IMR-90 (cell line): Measurements from ENCODE around the gene CACNB2. TPM values are rescaled to one million over a fixed set of nuclear protein-coding genes. Genes with fewer than 3 reads are reported as not detected.

Experiments
- ATAC-seq: fragments of 200-7000 bp; cut with Tn5 transposase; 2 replicates; pipeline ENCODE4 v1.9.1; 2020; ENCODE audit warnings: low read depth, mild to moderate bottlenecking, moderate library complexity
- BruUV-seq: library from RNA; stranded (reverse); fragments of 400-500 nt; replicated peaks from 2 replicates; lab custom pipeline; 2021; lab: Mats Ljungman, UMichigan
- CTCF ChIA-PET: fragments of 300-600 bp; formaldehyde crosslinking; extraction: SDS; loops from one replicate; lab custom pipeline; 2021; ENCODE audit warnings: antibody characterized with exemption; lab: Yijun Ruan, JAX
- POLR2A ChIA-PET: fragments of 300-600 bp; sonication (Branson Sonifier 250); formaldehyde crosslinking; loops from one replicate; lab custom pipeline; 2022; ENCODE audit warnings: antibody characterized with exemption; ENCODE audit not compliant: unreplicated experiment; lab: Charles Lee
- DNase-seq: peaks from one replicate; pipeline ENCODE4 v3.0.0; 2013
- H2AFZ ChIP-seq: replicated peaks from 2 replicates; pipeline ENCODE3; 2013; ENCODE audit warnings: low read length, mild to moderate bottlenecking; ENCODE audit not compliant: poor library complexity
- H2AK5ac ChIP-seq: 2 replicates; pipeline ENCODE4 v1.6.1; 2013; ENCODE audit warnings: low read depth, low read length, inconsistent platforms
- H2AK9ac ChIP-seq: replicated peaks from 2 replicates; pipeline ENCODE3; 2013; ENCODE audit warnings: mild to moderate bottlenecking, low read depth, low read length, moderate library complexity; ENCODE audit not compliant: poor library complexity
- H2BK120ac ChIP-seq: 2 replicates; pipeline ENCODE4 v1.6.1; 2013; ENCODE audit warnings: low read depth, low read length, inconsistent platforms
- H2BK15ac ChIP-seq: 3 replicates; pipeline ENCODE4 v1.6.1; 2013; ENCODE audit warnings: low read depth, low read length, inconsistent platforms
- H2BK20ac ChIP-seq: 2 replicates; pipeline ENCODE4 v1.6.1; 2013; ENCODE audit warnings: low read depth, mild to moderate bottlenecking, inconsistent platforms, low read length, moderate library complexity
- H2BK5ac ChIP-seq: 2 replicates; pipeline ENCODE4 v1.6.1; 2013; ENCODE audit warnings: mild to moderate bottlenecking, low read depth, low read length, inconsistent platforms; ENCODE audit not compliant: poor library complexity, severe bottlenecking
- H3K14ac ChIP-seq: replicated peaks from 2 replicates; pipeline ENCODE4 v1.6.1; 2013; ENCODE audit warnings: low read depth, low read length, inconsistent platforms
- H3K18ac ChIP-seq: 2 replicates; pipeline ENCODE4 v1.6.1; 2013; ENCODE audit warnings: low read depth, low read length, control low read depth
- H3K23ac ChIP-seq: 2 replicates; pipeline ENCODE4 v1.6.1; 2013; ENCODE audit warnings: low read depth, low read length, inconsistent platforms
- H3K27ac ChIP-seq: 2 replicates; pipeline ENCODE4 v1.5.1; 2013; ENCODE audit warnings: mild to moderate bottlenecking, control low read depth, low read length; ENCODE audit not compliant: insufficient read depth
- H3K27me3 ChIP-seq: 2 replicates; pipeline ENCODE4 v1.6.1; 2013; ENCODE audit warnings: low read length; ENCODE audit not compliant: control insufficient read depth, insufficient read depth
- H3K36me3 ChIP-seq: 2 replicates; pipeline ENCODE4 v1.6.1; 2013; ENCODE audit warnings: low read length, mixed read lengths; ENCODE audit not compliant: control insufficient read depth, insufficient read depth
- H3K4ac ChIP-seq: 2 replicates; pipeline ENCODE4 v1.6.1; 2013; ENCODE audit warnings: low read depth, low read length, inconsistent platforms
- H3K4me1 ChIP-seq: 2 replicates; pipeline ENCODE4 v1.6.1; 2013; ENCODE audit warnings: low read length, mixed read lengths; ENCODE audit not compliant: control insufficient read depth, insufficient read depth
- H3K4me2 ChIP-seq: 2 replicates; pipeline ENCODE4 v1.6.1; 2013; ENCODE audit warnings: low read depth, mild to moderate bottlenecking, control low read depth, low read length, moderate library complexity
- H3K4me3 ChIP-seq: 2 replicates; pipeline ENCODE4 v1.5.1; 2013; ENCODE audit warnings: low read depth, mild to moderate bottlenecking, control low read depth, low read length, moderate library complexity; ENCODE audit not compliant: insufficient read depth
- H3K56ac ChIP-seq: 2 replicates; pipeline ENCODE4 v1.6.1; 2013; ENCODE audit warnings: low read length, inconsistent platforms; ENCODE audit not compliant: insufficient read depth; ENCODE audit errors: extremely low read depth
- H3K79me1 ChIP-seq, 2 experiments: 2 replicates each; pipeline ENCODE4 v1.6.1; 2013; ENCODE audit warnings: low read length in 2 of 2, inconsistent platforms in 1 of 2, low read depth in 1 of 2
- H3K9ac ChIP-seq: 2 replicates; pipeline ENCODE4 v1.6.1; 2013; ENCODE audit warnings: low read depth, low read length, control low read depth
- H3K9me1 ChIP-seq: 2 replicates; pipeline ENCODE4 v1.6.1; 2013; ENCODE audit warnings: low read length, inconsistent platforms; ENCODE audit not compliant: insufficient read depth
- H3K9me3 ChIP-seq: 2 replicates; pipeline ENCODE4 v1.6.1; 2013; ENCODE audit warnings: low read length; ENCODE audit not compliant: control insufficient read depth, insufficient read depth
- H4K20me1 ChIP-seq: 2 replicates; pipeline ENCODE4 v1.6.1; 2013; ENCODE audit warnings: low read length, inconsistent platforms; ENCODE audit not compliant: insufficient read depth
- H4K5ac ChIP-seq: 2 replicates; pipeline ENCODE4 v1.6.1; 2013; ENCODE audit warnings: mild to moderate bottlenecking, low read depth, low read length, control low read depth
- H4K8ac ChIP-seq, 2 experiments: 2 replicates each; pipeline ENCODE4 v1.6.1; 2013; ENCODE audit warnings: low read depth in 2 of 2, low read length in 2 of 2, control low read depth in 1 of 2, inconsistent platforms in 1 of 2
- H4K91ac ChIP-seq: 2 replicates; pipeline ENCODE4 v1.6.1; 2013; ENCODE audit warnings: low read depth, low read length, inconsistent platforms; ENCODE audit not compliant: insufficient read depth
- CEBPB ChIP-seq: IDR thresholded peaks from 2 replicates; pipeline ENCODE4 v1.6.1; 2012; ENCODE audit warnings: low read depth, low read length, improper control_type of control experiment
- FOS ChIP-seq: fragments of 150-350 bp; IDR thresholded peaks from 2 replicates; pipeline ENCODE4 v1.6.1; 2016; ENCODE audit warnings: low read depth, low read length
- MAFK ChIP-seq: IDR thresholded peaks from 2 replicates; pipeline ENCODE4 v1.6.1; 2012; ENCODE audit warnings: low read depth, low read length, improper control_type of control experiment
- POLR2A ChIP-seq: IDR thresholded peaks from 2 replicates; pipeline ENCODE4 v1.6.1; 2012; ENCODE audit warnings: mild to moderate bottlenecking, low read depth, low read length
- WGBS, 2 experiments: methylation state at CpG; one replicate each; pipeline versions ENCODE4 v1.1.5 to v1.1.7; 2013; ENCODE audit warnings: missing lambda C conversion rate in 2 of 2; ENCODE audit not compliant: insufficient read length in 1 of 2; ENCODE audit errors: extremely low coverage in 2 of 2; 5-methylcytosine and 5-hydroxymethylcytosine counted together
- dilution Hi-C: fragments of 300-500 bp; cut with HindIII; formaldehyde crosslinking; loops from one replicate; pipeline ENCODE4 v1.14.3; 2018; ENCODE audit warnings: low sequenced_read_pairs; ENCODE audit not compliant: unreplicated experiment
- in situ Hi-C: fragments of 300-500 bp; cut with MboI; formaldehyde crosslinking; loops from 3 replicates; pipeline ENCODE4 v1.14.3; 2019; ENCODE audit warnings: low sequenced_read_pairs, inconsistent platforms, mixed read lengths
- intact Hi-C: fragments of 100-400 bp; cut with micrococcal nuclease; formaldehyde crosslinking; loops from 2 replicates; pipeline ENCODE4 v1.10.0; 2022
- polyA plus RNA-seq, 3 experiments: library from polyadenylated mRNA; depleted of rRNA; stranded (reverse); fragments of >200 nt; gene quantifications; 2 replicates each; pipeline ENCODE4 v1.2.3, GENCODE V29; 2012; ENCODE audit warnings: low replicate concordance in 1 of 3
- total RNA-seq: library from RNA; depleted of rRNA; stranded (reverse); fragments of >200 nt; gene quantifications from 2 replicates; pipeline ENCODE4 v1.2.3, GENCODE V29; 2012
- TF ChIP-seq, protein P1 (sequence below): fragments of 150-350 bp; IDR thresholded peaks from 2 replicates; pipeline ENCODE4 v1.6.1; 2017; ENCODE audit warnings: mild to moderate bottlenecking, antibody characterized with exemption, low read length, low read depth

CACNB2 gene
- total and polyA plus RNA-seq, 2 of the 4 experiments (the other 2 are of a cell fraction): 0.36 TPM

DNA sequence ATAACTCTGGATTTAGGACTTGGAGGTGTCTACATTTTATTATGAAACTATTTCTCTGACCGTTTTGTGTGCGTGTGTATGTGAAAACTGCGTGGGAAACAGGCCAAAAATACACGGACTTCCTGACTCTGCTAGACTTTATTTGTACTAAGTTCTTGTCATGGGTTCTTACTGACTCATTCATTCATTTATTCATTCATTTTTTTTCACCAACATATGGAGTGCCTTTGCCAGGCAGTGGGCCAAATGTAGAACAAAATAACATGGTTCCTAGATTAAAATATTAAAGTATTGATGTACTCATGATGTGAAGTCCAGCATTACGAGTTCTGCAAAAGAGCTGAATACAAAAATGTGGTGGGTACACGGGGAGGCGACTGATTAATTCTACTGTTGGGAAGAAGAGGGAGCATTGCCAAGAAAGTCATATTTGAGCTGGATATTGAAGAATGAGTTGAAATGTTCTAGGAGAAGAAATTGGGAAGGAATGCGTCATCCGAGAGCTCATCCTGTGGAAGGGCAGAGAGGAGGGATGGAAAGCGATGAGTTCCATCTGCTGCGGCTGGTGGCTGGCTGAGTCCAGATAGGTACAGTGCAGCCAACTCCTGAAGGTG lies 24.6 kb downstream of the CACNB2 start:
- Histone ChIP-seq H3K4me2 (peak overlapping the region; percentile 86), H4K91ac (peak overlapping the region; percentile 63; the same call in 1 of the 2 replicates), H3K4me1 (peaks cover 11% of the 10 kb centered on the region), H3K23ac (no peak overlapping the region), H3K9me3 (no peaks in the 10 kb centered on the region), H2AK5ac (peak overlapping the region; percentile 46; the same call in 1 of the 2 replicates), H3K36me3 (no peaks in the 10 kb centered on the region; the same call in 1 of the 2 replicates), H3K14ac (no peak overlapping the region), H3K4ac (peak overlapping the region; percentile 38), H3K27ac (no peak overlapping the region), H3K18ac (peak overlapping the region; percentile 69), H4K8ac (peak overlapping the region in 1 of 2 experiments; percentile 3; a peak in 1 of 4 replicates), H2BK5ac (peak overlapping the region; percentile 71), H3K9me1 (peaks cover 8% of the 10 kb centered on the region), H3K27me3 (no peaks in the 10 kb centered on the region), H3K4me3 (peak overlapping the region; percentile 2; the same call in 1 of the 2 replicates), H2AK9ac (no peak overlapping the region), H2BK120ac (peak overlapping the region; percentile 21; the same call in 1 of the 2 replicates), H3K79me1 (no peaks in the 10 kb centered on the region), H4K5ac (no peak overlapping the region; the same call in 1 of the 2 replicates), H2BK15ac (0 out of 3 replicates have a peak overlapping the region, but pooled peaks have one; percentile 5), H4K20me1 (peaks cover 13% of the 10 kb centered on the region), H2AFZ (no peak overlapping the region), H3K9ac (no peak overlapping the region), H2BK20ac (0 out of 2 replicates have a peak overlapping the region, but pooled peaks have one; percentile 45), H3K56ac (no peak overlapping the region)
- in situ Hi-C loops (no loop called here), intact Hi-C loops (no loop called here), dilution Hi-C loops (no loop called here)
- ATAC-seq (peak; percentile 76), DNase-seq (peak; percentile 97)
- TF ChIP-seq, protein P1, sequence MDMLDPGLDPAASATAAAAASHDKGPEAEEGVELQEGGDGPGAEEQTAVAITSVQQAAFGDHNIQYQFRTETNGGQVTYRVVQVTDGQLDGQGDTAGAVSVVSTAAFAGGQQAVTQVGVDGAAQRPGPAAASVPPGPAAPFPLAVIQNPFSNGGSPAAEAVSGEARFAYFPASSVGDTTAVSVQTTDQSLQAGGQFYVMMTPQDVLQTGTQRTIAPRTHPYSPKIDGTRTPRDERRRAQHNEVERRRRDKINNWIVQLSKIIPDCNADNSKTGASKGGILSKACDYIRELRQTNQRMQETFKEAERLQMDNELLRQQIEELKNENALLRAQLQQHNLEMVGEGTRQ: no peak
- no peak for TF ChIP-seq POLR2A
- 0 out of 2 replicates have a peak, but pooled peaks have one; percentile 10 for TF ChIP-seq CEBPB
- peak; percentile 48; the same call in 1 of the 2 replicates for TF ChIP-seq MAFK
- peak; percentile 36; the same call in 1 of the 2 replicates for TF ChIP-seq FOS
- ChIA-PET CTCF (no interaction called here), POLR2A (no interaction called here)
- BruUV-seq: no TSS peak
- WGBS, 2 experiments: 13% methylated on average over 5 of the region's 11 CpGs; no CpG with 5 or more reads in 1 of the 2 experiments
